NCI-H1105 (cell line): ENCODE measurements around the gene IGFBPL1.

Experiments
- DNase-seq: peaks from one replicate; lab custom pipeline; 2025; lab: John Stamatoyannopoulos, UW

Gene IGFBPL1

GRCh38 chr9:38395653-38396370 is 28.4 kb downstream of the IGFBPL1 start:
- DNase-seq = no peak

DNA sequence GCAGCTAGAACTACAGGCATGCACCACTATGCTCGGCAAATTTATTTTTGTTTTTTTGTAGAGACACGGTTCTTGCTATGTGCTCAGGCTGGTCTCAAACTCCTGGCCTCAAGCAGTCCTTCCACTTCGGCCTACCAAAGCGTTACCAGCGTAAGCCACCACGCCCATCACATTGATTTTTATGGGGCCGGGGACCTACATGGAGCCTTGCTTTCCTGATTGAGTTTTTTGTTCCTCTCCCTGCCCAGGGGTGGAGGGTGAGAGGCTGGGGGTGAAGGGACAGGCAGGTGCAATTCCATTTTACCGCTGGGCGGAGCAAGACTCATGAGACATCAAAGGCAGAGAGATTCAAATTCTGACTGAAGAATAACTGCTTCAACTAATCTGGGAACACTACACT is 29.8 kb downstream of the IGFBPL1 start:
- DNase-seq = no peak

DNA sequence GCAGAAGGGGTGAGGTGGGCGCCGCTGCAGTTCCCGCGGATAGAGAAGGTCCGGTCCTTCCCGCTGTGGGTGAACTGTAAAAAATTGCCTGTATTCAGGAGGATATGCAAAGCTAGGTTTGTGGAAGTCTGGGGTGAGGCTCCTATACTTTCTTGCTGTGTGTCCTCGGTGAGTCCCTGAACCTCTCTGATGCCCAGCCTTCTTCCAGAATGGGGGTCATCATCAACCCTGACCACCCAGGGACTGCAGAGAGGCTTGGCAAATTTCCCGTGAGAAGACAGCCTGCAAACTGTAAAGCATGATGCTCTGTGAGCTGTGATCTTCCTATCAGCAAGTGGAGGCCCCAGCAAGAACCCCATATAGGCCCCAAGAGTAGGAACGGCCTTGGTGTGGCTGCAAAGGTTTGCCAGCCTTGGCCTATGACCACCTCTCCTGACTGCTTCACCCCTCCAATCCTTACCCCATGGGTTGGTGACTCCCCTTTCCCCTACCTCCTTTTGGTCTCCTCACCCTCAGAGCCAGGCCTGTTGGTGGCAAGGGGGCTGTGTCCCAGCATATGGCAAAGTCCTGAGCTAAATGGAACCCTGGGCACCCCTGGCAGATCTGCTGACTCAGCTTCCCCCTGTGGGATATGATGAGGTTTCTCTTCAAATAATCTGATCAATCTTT is 31.0 kb downstream of the IGFBPL1 start:
- DNase-seq = no peak

GRCh38 chr9:38392235-38393127 is 31.8 kb downstream of the IGFBPL1 start, which contains the start of gene ALDH1B1:
Gene ALDH1B1 (plus strand): TSS chr9:38392702. CDS start chr9:38395749, 3,047 bp downstream.
- DNase-seq = peak; percentile 61

DNA sequence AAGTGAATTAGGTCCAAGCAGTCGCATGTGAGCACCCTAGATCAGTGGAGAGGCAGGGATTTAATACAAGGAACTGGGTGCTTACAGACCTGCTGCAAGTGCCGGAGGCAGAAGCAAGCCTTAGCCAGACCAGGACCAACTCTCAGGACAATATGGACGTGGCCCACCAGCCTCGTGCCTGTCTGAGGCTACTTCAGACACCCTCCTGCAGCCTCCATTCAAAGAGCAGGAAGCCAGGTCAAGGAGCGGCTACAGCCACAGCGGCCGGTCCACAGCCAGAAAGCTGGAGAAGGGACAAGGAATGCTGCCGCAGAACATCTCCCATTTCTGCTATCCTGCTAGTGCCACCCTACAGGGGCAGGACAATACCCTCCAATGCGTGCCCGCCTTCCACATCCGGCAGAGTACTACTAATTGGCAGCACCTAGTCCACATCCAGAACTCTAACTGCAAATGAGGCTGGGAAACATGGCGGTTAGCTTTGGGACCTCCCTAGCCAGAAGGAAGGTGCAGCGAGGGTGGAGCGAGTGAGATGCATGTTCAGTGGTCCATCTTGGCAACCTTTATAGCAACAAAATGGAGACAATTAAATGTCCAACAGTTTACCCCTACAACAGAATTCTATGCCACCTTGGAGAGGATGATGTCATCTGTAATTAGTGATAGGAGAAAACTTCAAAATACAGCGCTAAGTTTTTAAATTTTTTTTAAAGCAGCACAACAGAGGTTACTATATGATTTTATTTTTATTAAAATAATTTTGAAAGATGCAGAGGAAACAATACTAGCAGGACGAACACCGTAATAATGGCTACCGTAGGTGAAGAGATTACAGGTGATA is 32.8 kb downstream of the IGFBPL1 start:
- DNase-seq = no peak

GRCh38 chr9:38390851-38391250 is 33.4 kb downstream of the IGFBPL1 start:
- DNase-seq = no peak

DNA sequence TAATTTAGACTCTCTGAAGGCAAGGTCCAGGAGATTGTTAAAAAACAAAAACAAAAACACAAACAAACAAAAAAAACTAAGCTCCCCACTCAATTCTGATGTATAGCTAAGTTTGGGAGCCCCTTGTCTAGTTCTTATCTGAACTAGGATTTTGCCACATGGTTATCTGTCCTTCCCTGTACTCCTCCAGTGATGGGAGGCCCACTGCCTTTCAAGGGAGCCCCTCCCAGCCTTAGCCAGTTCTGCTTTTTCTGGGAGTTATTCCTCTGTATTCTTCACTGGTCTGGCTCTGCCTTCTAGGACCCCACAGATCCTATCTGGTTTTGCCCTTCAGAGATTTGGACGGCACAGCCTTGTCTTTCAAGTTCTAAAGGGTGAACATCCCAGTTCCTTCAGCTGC is 33.8 kb downstream of the IGFBPL1 start:
- DNase-seq = no peak

DNA sequence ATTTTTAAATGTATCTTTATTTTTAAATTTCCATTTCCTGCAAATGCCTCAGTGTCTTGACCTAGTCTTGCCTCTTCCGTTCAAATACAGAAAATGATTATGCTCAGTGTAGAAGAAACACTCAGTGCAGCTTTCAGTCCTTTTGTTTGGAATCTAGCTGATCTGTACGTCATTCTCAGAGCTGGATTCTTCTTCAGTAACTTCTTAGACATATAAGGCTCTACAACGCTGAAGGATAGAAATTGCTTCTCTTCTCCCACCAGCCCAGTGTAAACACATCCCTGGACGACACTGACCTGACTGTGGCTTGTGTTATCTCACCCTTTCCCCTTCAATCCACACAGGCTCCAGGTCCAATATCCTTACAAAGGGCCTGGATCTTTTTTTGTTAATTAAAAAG is 34.9 kb downstream of the IGFBPL1 start:
- no peak for DNase-seq

GRCh38 chr9:38388283-38389223 is 35.7 kb downstream of the IGFBPL1 start:
- no peak for DNase-seq

DNA sequence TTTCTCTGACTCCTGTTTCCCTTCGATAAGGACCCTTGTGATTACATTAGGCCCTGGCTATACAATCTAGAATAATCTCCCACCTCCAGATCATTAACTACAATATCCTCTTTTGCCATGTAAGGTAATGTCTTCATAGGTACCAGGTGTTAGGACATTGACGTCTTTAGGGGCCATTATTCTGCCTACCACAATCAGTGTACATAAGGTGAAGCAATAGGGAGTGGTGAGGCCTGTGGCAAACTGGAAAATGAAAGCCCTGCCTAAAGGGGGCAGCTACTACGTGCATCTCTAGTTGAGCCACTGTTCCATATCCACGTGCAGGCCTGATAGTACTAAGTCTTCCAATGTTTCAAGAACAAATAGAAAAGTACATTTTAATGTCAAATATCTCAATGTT is 36.5 kb downstream of the IGFBPL1 start:
- DNase-seq = no peak

DNA sequence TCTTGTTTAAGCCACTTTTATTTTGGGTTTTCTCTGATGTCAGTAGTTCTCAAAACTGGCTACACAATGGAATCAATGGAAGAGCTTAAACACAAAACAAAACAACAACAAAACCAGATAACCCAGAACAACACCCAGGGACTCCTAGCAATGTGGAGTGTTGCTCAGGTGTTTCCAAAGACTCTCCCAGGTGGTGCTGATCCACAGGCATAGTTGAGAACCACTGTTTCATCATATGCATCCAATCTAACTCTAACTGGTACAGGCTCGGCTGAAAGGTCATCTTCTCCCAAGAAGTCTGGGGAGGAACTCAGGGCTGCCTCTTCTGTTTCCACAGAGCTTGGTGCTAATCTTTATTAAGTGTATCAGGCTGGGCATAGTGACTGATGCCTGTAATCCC is 37.2 kb downstream of the IGFBPL1 start:
- no peak for DNase-seq

- no peak for DNase-seq
Measured at GRCh38 chr9:38386319-38386895, 37.8 kb downstream of the IGFBPL1 start.

- DNase-seq = no peak
Measured at GRCh38 chr9:38385896-38386295, 38.4 kb downstream of the IGFBPL1 start.

DNA sequence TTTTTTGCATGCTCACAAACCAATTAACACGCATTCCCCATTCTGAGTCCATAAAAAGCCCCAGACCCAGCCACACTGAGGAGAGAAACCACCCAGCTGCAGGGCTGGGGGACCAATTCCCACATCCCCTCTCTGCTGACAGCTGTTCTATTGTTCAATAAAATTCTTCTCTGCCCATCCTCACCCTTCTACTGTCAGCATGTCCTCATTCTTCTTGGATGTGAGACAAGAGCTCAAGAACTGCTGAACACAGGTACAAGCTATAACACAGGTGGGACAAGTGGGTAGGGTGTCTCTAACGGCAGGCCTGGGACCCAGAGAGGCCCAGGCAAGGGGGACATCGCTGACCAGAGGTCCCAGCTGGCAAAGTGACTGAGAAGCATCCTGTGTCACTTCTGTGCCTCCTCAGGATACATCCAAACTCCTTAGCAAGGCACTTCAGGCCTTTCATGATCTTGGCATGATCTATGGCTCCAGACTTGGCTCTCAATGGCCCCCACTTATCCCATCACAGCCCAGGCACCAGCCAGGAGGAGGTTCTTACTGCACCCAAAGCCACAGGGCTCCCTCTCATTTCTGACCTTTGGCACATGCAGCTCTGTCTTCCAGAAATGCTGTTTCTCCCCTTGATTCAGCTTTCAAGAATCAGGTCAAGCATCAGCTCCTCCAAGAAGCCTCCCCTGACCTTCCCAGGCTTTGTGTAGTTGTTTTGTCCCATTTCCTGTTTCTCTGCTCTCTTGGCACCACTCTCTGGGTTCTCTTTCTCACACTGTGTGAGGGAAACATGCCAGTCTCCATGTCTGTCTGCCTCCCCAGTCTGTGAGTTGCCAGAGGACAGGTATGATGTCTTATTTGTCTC is 39.0 kb downstream of the IGFBPL1 start:
- DNase-seq = no peak

DNA sequence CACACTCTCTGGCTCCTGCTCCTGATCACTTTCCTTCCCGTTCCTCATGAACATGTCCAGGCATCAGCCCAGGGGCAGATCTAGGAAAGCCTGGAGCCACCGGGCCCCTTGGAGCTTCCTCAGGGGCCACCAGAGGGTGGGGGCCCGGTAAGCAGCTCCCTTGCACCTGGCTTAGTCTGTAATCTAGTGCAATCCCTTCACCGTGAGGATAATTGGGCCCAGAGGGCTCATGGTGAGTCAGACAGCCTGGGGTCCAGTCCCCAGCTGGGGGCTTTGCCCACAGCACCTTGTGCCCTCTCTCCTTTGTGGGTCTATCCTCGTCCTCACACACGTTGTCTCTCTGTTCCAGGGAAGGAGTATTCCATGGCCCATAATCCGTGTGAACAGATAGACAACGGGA is 42.1 kb downstream of the IGFBPL1 start:
- no peak for DNase-seq

DNA sequence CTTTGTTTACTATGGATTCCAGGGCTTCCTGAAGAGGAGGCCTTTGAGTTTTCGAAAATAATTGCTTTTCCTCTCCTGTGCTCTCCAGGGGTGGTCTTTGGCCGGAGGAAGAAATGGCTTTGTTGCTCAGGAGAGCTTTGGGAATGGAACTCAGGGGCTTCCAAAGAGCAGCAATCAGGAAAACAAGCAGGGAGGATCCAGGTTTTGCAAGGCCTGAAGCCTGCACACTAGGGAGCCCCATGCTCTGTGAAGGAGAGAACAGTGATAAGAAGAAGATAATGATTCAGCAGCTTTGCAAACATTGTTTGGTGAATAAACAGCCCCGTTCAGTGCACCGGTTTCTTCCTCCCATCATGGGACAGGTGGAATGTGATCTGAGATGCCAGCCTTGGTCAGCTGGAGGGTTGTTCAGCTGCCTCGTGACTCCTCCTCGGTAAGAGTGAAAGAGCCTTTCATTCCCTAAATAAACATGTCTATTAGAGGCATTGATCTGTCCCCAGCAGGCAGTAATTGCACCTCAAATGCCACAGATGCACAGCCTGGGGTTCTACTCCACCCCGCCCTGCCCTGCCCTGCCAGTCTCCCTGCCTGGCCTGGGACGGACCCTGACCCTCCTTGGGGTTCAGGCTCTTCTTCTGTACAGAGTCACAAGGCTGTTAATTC is 43.3 kb downstream of the IGFBPL1 start:
- DNase-seq = no peak

DNA sequence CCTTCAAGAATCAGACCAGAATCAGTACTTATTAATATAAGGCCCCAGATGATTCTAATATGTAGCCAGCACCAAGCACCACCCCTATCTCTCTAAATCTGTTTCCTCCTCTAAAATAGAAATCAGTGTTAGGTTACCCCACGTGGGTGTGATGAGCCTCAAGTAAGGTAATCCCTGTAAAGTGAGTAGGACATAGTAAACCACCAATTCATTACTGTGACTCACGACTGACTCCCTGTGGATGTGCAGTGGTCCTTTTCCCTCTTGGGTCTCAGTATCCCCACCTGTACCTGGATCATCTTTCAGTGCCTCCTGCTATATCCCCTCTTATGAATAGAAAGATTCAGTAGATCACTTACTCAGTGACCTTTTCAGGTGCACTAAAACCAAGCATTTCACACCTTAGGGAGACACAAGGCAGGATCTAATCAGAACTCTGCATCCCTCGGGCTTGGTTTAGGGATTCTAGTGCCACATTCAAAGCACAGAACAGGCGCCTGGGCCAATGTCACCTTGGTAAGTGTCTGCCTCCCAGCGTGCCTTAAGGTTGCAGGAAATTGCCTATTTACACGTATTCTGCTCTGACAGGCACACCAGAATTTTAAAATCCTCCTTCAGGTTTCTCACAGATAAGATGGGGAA is 43.9 kb downstream of the IGFBPL1 start:
- DNase-seq = no peak
